ENCODE results near the gene ATP6AP1.

ATP6AP1 gene

DNA sequence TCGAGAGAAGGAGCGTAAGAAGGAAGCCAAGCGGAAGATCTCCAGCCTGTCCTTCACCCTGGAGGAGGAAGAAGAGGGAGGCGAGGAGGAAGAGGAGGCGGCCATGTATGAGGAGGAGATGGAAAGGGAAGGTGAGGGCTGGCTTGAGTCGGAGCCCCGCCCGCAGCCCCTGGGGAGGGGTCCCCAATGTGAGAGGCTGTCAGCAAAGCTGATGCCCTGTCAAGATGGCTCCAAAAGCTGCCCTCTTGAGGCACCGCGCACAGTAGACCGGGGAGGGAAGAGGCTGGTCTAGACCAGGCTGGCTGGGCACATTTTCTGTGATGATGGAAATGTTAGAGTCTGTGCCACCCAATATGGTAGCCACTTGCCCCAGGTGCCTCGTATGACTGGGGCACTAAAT, 18.0 kb downstream of the ATP6AP1 start:
- ChIA-PET POLR2A (interaction anchor here (0.6 to 1.4 kb wide), 2 partner anchors 32 to 44 kb away, joined by 3 to 4 read pairs; partner anchors contain the start of genes LAGE3 and SLC10A3), CTCF (no interaction called here)
- no peak for TF ChIP-seq CTCF (IDR thresholded peaks at IDR 0.05; ENCODE audit: control extremely low read depth, extremely low read depth, low read depth, missing control alignments)
- DNase-seq (ENCODE audit: extremely low spot score) = no peak

DNA sequence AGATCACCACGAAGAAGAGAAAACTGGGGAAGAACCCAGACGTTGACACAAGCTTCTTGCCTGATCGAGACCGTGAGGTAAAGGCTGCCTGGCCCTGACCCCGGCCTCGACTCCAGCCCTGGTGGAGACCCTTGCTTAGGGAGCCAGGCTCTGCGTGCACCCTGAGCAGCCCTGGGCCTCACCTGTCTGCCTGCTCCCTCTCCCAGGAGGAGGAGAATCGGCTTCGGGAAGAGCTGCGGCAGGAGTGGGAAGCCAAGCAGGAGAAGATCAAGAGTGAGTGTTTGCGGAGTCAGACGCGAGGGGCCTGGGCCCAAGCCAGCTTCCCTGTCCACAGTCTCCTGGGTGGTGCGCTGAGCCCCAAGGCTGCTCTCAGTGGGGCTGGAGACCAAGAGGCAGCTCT, 20.0 kb downstream of the ATP6AP1 start:
- POLR2A ChIA-PET = no interaction called here
- DNase-seq (ENCODE audit: extremely low spot score) = no peak
- CTCF ChIA-PET = no interaction called here
- TF ChIP-seq CTCF (IDR thresholded peaks at IDR 0.05; ENCODE audit: control extremely low read depth, extremely low read depth, low read depth, missing control alignments) = no peak

DNA sequence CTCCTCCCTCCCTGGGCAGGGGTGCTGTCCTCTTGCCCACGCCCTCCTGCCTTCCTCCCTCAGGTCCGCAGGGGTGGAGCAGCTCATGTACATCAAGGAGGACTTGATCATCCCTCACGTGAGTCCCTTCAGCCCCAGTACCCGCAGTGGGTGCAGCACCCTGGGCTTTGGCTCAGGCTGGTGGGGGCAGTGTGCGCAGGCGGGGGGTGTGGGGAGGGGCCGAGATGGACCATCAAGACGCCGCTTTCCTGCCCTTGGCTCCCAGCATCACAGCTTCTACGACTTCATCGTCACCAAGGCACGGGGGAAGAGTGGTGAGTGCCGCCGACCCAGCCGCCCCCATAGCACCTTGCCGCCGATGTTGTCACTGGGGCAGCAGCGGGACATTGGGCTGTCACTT, 21.1 kb downstream of the ATP6AP1 start:
- TF ChIP-seq CTCF (IDR thresholded peaks at IDR 0.05; ENCODE audit: control extremely low read depth, extremely low read depth, low read depth, missing control alignments) = no peak
- POLR2A ChIA-PET = no interaction called here

DNA sequence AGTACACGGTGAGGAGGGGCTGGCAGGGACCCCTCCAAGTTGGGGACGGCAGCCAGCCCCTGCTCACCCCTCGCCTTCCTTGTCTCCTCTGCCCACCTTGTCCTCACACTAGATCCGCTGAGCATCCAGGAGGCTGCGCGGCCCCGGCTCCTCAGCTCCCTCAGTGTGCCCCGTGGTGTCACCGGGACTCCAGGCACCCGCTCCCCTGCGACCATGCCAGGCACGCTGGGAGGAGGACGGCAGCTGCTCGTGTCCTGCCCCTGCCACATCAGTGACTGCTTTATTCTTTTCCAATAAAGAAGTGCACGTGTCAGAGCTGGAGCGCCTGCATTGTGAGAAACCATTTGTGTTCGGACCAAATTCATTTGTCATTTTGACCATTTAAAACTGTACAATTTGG, 21.8 kb downstream of the ATP6AP1 start:
- CTCF ChIA-PET = no interaction called here
- TF ChIP-seq CTCF (IDR thresholded peaks at IDR 0.05; ENCODE audit: control extremely low read depth, extremely low read depth, low read depth, missing control alignments) = no peak
- POLR2A ChIA-PET = no interaction called here
- no peak for DNase-seq (ENCODE audit: extremely low spot score)

More for the DNA sequence above, 21.1 kb downstream of the ATP6AP1 start:
- DNase-seq (ENCODE audit: extremely low spot score) = no peak
- CTCF ChIA-PET = no interaction called here

GRCh38 chrX:154452823-154453222, 24.3 kb downstream of the ATP6AP1 start:
- POLR2A ChIA-PET = no interaction called here
- no peak for DNase-seq (ENCODE audit: extremely low spot score)
- CTCF ChIA-PET = interaction anchor here (1.4 kb wide), 1 partner anchor 11 kb away, joined by 3 read pairs; no protein-coding TSS in a partner anchor
- TF ChIP-seq CTCF (IDR thresholded peaks at IDR 0.05; ENCODE audit: control extremely low read depth, extremely low read depth, low read depth, missing control alignments) = no peak

GRCh38 chrX:154457491-154458115, 29.1 kb downstream of the ATP6AP1 start:
- POLR2A ChIA-PET = interaction anchor here (1.3 kb wide), 1 partner anchor 55 kb away, joined by 3 read pairs; no protein-coding TSS in a partner anchor
- DNase-seq (ENCODE audit: extremely low spot score) = peak; percentile 85

More at GRCh38 chrX:154457491-154458115, 29.1 kb downstream of the ATP6AP1 start:
- CTCF ChIA-PET = no interaction called here
- no peak for TF ChIP-seq CTCF (IDR thresholded peaks at IDR 0.05; ENCODE audit: control extremely low read depth, extremely low read depth, low read depth, missing control alignments)
